LNCAP (cell line): Measurements from ENCODE around the gene SPATS2.

Source experiments
- TF ChIP-seq, protein P1 (sequence below): fragments of 450-650 bp; IDR thresholded peaks from 2 replicates; pipeline ENCODE4 v1.5.1; 2017; ENCODE audit warnings: mild to moderate bottlenecking

The SPATS2 gene

DNA sequence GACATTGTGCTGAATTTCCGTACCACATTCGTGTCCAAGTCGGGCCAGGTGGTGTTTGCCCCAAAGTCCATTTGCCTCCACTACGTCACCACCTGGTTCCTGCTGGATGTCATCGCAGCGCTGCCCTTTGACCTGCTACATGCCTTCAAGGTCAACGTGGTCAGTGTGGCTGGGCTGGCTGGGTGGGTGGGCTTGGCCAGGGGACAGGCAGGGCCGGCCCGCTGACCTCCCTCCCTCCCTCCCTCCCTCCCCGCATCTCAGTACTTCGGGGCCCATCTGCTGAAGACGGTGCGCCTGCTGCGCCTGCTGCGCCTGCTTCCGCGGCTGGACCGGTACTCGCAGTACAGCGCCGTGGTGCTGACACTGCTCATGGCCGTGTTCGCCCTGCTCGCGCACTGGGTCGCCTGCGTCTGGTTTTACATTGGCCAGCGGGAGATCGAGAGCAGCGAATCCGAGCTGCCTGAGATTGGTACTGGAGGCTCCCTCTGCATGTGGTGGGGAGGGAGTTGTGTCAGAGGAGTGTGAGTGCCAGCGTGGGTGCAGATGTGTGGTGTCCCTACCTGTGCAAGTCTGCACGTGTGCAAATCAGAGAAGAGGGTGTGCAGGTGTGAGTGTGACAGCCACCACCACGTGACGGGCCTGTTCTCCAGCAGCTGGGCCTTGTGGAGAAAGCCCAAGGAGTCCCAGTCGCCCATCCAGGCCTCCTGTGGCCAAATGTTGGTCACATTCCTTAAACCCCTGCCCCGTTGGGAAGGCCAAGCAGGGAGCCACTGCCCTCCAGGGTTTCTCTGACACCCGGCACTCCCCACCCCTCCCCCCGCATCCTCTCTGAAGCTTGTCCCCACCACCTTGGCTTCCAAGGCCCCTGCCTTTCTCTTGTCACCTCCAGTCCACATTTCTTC is 176.9 kb downstream of the SPATS2 start:
- TF ChIP-seq, protein P1, sequence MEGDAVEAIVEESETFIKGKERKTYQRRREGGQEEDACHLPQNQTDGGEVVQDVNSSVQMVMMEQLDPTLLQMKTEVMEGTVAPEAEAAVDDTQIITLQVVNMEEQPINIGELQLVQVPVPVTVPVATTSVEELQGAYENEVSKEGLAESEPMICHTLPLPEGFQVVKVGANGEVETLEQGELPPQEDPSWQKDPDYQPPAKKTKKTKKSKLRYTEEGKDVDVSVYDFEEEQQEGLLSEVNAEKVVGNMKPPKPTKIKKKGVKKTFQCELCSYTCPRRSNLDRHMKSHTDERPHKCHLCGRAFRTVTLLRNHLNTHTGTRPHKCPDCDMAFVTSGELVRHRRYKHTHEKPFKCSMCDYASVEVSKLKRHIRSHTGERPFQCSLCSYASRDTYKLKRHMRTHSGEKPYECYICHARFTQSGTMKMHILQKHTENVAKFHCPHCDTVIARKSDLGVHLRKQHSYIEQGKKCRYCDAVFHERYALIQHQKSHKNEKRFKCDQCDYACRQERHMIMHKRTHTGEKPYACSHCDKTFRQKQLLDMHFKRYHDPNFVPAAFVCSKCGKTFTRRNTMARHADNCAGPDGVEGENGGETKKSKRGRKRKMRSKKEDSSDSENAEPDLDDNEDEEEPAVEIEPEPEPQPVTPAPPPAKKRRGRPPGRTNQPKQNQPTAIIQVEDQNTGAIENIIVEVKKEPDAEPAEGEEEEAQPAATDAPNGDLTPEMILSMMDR = no peak

DNA sequence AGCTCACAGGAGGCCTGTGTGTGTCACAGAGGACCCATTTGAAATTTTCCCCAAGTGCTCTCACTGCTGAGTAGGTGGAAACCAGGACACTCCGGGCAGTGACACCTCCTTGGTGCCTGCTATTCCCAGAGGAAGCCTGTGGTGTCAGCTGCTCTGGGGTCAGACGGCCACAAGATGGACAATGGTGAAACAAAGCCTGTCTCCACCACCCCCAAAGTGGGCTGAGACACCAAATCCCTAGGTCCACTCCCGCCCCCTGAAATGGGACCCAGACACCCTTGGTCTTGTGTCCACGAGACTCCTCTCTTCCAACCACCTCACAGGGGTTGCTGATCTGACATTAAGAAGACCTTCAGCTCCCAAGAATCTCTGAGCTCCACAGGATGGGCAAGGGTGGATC is 178.6 kb downstream of the SPATS2 start:
- TF ChIP-seq, protein P1 = no peak

GRCh38 chr12:49546481-49546880 is 179.2 kb downstream of the SPATS2 start:
- TF ChIP-seq, protein P1 = no peak

DNA sequence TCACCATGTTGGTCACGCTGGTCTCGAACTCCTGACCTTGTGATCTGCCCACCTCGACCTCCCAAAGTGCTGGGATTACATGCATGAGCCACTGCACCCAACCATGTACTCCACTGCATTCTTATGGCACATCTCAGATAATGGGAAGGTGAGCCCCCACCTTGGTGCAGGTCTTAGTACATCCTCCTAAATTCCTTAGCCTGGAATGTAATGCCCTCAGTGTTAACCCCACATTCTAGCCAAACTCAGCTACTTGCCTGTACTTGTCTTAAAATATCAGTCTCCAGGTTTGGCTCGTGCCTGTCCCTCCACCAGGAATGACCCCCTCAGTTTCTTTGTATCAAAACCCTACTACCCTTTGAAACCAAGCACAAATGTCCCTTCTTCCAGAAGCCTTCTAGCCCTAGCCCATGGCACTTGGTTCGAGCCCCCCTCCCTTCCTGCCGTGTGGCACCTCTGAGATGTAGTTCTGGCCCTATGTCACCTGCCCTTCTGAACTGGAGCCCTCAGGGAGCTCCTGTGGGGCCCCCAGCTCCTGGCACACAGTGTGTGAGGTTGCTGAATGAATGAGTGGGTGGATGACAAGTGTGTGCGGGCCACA is 179.9 kb downstream of the SPATS2 start:
- TF ChIP-seq, protein P1 = no peak

- TF ChIP-seq, protein P1 = no peak
Measured at GRCh38 chr12:49548481-49548821, 181.2 kb downstream of the SPATS2 start.

DNA sequence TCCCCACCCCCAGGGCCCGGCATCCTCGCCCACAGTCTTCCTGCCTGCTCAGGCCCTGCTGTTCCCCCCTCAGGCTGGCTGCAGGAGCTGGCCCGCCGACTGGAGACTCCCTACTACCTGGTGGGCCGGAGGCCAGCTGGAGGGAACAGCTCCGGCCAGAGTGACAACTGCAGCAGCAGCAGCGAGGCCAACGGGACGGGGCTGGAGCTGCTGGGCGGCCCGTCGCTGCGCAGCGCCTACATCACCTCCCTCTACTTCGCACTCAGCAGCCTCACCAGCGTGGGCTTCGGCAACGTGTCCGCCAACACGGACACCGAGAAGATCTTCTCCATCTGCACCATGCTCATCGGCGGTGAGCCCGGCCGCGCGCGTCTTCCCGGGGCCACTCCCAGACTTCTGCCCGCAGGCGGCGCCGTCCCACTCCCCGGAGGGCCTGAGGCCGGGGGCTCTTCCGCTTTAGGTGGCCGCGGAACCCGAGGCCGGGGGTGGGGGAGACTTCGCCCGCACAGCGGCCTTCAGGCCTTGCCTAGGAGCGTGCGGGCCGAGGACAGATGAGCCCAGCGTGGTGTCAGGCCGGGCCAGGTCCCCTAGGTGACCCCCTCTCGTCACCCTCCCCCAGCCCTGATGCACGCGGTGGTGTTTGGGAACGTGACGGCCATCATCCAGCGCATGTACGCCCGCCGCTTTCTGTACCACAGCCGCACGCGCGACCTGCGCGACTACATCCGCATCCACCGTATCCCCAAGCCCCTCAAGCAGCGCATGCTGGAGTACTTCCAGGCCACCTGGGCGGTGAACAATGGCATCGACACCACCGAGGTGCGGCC is 181.8 kb downstream of the SPATS2 start:
- TF ChIP-seq, protein P1 = no peak

DNA sequence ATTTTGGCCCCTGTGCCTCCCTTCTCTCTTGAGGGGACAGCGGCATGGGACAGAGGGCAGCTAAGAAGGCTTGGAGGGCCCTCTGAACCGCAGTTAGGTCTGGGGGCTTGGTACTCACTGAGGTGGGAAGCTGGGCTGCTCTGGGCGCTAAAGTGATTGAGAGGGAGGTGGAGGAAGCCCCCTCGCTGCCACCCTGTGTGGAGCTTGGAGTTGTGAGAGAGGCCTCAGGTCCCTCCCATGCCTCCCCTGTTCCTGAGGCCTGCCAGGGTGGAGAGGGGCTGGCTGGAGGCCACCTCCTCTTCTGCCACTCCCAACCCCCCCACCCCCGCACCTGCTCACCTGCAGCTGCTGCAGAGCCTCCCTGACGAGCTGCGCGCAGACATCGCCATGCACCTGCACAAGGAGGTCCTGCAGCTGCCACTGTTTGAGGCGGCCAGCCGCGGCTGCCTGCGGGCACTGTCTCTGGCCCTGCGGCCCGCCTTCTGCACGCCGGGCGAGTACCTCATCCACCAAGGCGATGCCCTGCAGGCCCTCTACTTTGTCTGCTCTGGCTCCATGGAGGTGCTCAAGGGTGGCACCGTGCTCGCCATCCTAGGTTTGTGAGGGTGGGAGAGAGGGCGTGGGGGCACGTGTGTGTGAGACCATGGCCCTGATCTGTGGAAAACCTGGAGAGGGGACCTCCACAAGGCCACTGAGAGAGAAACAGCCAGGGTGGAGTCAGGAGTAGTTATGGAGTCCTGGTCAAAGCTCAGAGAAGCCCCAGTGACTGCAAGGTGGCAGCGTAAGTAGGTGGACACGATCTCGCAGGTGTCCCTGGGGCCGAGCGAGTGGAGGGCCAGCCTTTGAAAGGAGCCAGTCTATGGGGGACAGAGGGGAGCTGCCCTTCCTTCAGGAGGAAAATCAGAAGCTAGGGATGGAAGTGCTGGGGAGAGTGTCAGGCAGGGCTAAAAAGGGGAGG is 182.8 kb downstream of the SPATS2 start:
- TF ChIP-seq, protein P1 = no peak
